Dedifferentiated amniotic fluid mesenchymal stem cell (primary cell): ENCODE data around the gene VAV3.
A peak's percentile ranks its signal among the peaks of the same experiment; 100 is the strongest.

Experiments used
- DNase-seq: peaks from one replicate; pipeline ENCODE4 v3.0.0-alpha.2; 2016; ENCODE audit errors: extremely low spot score

VAV3 gene

DNA sequence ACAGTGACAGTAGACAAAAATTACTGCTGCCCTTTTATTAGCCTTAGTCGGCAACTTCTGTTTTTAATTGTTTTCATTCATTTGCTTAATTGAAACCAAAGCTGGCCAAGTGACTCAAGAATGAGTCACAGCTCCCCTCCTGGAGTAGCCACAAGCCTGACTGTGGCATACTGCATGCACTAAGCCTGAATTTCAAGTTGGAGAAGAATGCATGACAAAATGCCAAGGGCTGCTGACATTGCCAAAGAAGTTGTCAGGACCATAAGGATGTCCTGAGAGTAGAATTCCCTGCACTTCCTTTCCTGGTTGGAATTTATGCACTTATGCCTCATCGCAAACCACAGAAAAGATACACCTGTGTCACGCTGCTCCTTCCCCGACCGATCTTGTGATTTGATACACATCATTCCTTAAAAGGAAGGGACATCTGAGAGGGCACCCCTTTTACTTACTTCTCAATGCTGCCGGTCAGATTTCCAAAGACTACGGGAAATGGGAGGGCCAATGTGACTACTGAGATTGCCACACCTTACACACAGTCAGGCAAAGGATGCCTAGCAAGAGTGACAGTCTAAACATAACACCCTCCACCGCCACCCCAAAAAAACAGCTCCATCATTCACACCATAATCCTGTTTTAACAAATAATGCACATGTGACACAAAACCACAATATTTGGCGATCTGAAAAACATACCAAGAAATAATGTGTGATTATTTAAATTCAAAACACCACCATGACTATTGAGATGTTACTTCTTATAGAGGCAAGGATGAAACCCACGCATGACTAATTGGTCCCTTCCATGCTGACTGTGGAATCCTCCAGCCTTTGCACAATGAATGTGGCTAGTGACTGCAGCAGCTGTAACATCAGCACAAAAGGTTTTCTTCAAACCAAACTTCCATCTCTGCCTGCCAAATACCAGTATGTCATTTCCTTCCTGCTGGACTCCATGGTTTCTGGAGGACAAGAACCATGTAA, 28.2 kb downstream of the VAV3 start:
- peak; percentile 91 for DNase-seq

DNA sequence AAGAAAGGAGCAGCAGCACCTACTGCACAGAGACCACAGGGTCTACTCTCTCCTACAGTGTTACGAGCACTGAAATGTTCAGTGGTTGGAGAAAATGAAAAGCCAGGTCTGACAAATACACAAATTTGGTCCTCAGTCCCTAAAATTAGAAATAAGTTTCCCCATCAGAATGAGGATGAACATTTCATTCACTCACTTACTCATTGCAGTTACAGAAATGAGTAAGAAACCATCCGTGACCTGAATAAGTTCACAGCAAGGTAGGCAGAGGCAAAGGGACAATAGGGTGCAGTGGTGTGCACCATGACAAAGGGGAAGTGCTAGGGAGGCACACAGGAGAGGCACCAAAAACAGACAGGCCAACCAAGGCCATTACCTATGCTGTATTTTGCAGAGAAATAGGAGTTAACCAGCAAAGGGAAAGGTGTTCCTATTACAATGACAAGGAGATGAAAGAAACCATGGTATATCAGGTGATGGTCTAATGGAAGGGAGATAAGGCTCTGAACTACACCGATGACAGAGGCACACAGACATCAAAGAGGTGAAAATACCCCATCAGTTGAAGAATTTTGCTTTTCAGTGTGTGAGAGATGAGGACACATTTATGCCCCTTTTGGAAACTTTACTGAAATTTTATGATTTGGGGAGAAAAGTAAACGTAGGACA, 29.4 kb downstream of the VAV3 start:
- no peak for DNase-seq

DNA sequence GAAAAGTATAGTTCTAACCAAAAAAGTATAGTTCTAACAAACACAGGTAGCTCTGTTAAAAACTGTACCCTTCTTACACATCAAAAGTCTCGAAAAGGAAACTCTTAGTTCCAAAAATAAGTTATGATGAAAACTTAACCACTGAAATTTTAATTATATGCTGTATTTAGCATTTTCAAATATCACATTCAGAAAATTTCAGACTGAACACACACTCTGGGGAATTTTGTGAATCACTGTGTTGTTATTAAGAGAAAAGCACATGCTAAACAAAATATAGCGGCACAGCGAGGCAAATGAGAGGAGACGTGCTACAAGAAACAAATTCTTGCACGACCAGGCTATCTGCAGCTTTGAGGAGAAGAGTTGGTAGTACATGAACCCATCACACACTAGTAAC, 30.4 kb downstream of the VAV3 start:
- no peak for DNase-seq

DNA sequence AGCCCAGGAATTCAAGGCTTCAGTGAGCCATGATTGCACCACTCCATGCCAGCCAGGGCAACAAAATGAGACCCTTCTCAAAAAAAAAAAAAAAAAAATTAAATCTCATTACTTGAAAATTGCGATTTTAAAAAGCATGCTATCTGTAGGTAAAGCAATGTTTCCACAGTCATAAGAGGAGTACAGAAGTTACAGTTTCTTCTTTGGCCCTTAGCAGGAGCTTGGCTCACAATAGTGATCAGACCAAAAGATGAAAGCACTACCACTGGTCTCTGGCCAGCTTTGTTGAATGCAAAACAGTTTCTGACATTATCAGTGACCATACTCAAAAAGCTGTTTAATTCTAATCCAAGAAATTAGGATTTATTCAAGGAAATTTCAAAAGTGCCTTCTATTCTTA, 31.2 kb downstream of the VAV3 start:
- DNase-seq = no peak

DNA sequence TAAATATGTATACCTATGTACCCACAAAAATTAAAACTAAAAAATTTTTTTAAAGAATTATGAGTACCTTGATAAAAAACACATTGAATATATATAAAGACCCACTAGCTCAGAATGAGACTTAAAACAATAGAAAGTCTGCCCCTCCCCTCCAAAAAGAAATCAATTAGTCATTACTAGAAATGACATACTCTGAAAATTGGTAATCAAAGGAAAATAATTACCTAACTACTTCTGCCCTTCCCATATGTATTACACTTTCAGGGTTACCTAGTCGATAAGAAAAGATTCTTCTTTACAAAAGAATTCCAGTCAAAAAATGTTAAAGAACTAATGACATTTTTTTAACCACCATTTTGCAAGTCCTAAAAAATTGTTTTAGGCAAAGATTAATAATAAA, 34.7 kb downstream of the VAV3 start:
- DNase-seq = no peak

DNA sequence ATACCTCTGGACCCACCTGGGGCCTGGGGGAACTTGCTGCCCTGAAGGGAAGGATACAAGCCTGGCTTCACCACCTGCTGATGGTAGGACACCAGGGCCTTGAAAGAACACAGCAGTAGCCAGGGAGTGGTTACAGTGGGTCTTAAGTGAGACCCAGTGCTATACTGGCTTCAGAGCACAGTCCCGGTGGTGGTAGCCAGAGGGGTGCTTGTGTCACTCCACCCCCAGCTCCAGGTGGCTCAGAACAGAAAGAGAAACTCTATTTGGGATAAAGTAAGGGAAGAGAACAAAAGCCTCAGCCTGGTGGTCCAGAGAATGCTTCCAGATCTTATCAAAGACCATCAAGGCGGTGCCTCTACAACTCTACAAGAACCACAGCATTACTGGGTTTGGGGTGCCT, 37.2 kb downstream of the VAV3 start:
- DNase-seq = no peak

DNA sequence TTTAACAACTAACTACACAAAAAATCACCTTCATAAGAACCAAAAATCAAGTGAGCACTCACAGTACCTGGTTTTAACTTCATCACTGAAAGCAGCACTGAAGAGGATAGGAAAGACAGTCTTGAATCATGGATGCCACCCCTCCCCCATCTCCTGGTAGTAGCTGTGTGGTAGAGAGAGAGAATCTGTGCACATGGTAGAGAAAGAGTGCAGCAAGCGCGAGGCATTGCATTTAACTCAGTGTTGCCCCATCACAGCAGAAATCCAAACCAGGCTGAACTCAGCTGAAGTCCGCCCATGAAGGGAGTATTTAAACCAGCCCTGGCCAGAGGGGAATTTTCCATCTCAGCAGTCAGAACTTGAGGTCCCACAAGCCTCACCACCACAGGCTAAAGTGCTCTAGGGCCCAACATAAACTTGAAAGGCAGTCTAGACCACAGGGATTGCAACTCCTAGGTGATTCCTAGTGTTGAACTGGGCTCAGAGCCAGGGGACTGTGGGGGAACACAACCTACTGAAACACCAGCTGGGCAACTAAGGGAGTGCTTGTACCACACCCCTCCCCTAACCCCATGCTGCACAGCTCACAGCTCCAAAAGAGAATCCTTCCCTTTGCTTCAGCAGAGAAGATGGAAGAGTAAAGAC, 38.4 kb downstream of the VAV3 start:
- no peak for DNase-seq

DNA sequence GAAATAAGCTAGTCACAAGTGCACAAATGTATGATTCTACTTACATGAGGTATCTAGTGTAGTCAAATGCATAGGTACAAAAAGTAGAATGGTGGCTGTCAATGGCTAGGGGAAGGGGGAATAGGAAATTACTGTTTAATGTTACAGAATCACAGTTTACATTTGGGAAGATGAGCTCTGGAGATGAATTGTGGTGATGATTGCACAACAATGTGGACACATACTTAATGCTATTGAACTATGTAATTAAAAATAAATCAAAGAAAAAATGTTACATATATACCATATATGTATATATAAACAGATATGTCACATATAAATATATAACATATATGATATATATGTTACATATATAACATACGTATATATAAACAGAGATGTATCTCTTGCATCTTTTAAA, 39.4 kb downstream of the VAV3 start:
- no peak for DNase-seq

DNA sequence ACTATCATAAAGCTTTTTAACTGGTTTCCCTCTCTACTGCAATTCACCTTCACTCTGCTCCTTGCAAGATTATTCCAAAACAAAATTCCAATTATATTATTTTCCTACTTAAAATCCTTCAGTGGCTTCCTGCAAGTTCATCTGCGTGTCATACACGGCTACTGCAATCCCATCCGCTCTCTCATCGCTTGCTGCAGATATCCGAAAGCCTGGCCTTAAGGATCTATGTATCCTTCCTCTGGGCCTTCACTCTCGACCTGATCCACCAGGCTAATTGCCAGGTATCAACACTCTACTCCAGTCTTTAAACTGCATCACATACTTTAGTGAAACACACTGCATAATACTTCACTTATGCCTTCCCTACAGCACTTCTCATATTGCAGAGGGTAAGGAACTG, 44.0 kb downstream of the VAV3 start:
- DNase-seq = no peak

DNA sequence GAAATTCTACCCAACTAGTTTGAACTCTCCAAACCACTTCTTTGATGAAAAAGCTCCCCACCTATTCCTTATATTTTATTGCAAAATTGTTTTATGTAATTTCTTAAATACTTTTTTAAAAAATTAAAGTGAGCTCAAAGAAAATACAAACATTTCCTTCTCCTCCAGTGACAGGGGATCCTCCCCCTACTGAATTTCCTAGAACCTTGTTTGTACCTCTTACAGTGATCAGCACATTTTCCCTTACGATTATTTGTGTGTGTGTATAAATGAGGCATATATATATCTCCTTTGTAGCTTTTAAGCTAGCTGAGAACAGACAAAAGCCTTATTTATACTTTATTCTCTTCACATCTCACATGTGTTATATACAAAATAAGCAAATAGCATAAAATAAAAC, 44.4 kb downstream of the VAV3 start:
- DNase-seq = no peak

DNA sequence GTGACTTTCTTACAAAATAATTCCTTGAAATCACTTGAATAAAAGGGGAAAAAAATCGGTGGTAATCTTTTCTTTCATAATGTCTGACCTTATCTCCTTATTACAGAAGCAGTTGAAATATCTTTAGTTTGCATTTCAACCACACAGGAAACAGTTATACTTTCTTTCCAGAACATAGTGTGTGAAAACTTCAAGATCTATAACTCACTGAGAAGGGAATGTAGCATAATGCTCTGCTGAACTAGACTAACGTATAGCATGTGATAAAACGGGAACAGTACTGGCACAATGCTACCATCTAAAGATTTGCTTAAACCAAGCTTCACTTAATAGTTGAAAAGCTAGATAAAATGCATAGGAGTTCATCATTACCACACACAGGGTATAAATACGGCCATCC, 45.0 kb downstream of the VAV3 start:
- DNase-seq = no peak

DNA sequence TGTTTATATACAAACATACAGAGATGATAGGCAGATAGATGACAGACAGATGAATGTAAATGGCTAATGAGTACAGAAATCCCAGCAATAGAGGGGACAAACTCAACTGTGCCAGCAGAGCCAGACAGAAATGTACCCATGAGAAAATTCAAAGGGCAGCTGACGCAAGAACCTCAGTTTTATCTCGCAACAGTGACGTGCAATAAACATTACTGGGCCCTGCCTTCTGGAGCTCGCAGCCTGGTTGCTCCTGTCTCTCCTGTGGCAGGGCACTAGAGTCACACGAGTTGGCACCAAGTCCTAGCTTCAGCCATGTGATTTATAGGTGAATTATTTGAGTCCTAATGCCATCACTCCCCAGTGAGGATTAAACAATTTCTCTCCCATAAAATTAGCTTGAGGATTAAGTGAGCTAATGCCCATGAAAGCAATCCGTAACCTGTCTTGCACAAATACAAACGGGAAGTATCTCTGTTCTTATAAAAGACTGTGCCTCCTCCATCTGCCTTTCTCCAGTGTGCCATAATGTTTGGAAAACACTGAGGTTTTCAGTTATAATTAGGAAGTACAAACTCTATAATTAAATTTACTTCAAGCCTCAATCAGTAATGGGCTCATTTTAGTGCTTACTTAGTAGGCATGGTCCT, 50.7 kb downstream of the VAV3 start:
- DNase-seq = no peak

DNA sequence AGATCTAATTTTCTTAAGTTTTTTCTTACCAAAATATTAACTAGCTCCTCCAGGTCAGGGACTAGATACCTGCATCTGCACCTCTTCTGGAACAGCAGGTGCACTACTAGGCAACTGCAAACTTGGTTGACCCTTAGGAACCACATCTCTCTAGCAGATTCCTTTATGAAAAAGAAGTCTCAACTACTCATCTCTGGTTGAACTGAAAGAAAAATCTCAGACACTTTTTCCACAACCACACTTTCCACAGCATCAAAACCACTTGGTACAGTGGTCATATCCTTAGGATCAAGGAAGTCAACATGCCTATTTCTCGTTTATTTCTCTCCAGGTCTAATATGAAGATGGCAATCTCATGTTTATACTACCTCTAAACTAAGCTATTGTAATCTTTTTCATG, 52.3 kb downstream of the VAV3 start:
- no peak for DNase-seq

DNA sequence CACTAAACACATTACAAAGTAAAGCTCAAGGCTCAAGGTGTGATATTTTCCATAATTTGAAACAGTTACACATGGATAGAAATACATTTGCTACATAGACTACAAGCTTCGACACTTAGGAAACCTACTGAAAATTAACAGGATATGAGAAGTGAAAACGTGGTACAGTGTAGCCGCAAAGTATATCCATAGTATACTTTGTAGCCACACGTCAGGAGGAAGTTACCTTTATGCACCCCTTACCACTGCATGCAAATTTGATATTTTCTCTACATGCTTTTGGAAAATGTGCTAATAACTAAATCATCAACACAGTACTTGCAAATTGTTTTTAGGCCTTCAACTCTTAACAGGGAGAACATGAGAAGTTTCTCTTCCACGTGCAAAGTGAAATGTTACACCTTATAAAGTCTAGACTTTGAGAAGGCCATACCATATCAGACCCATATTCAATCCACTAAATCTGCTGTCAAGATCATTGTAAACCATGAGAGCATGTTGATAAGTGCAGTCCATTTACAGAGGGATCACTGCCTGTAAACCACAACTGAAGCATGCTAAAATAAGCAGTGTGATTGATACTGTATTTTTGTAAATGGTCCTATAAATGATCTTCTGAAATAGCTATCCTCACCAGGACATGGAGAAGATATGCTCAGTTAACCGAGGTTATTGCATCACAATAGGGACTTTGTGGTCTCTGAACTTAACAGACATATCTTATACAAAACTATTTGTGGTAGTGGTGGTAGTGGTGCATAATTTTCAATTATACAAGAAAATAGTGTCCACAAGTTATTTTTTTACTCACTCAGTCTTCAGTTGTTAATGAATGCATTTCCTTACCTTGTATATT, 64.7 kb downstream of the VAV3 start:
- no peak for DNase-seq

DNA sequence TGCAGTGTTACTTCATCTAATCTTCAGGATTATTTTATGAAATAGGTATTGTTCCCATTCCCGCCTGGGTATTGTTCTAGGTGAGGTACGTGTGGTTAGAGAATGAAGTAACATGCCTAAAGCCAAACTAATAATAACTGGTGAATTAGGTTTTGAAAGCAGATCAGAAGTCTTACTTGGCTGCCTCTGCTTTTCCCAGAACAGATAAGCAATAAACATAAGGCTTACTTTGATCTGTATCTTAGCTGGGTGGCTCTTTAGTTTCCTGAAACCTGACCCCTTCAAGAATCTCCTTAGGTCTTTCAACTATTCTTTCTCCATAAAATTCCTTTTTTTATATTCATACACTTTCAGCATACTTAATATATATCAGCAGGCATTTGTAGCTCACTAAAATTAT, 65.3 kb downstream of the VAV3 start:
- DNase-seq = no peak

DNA sequence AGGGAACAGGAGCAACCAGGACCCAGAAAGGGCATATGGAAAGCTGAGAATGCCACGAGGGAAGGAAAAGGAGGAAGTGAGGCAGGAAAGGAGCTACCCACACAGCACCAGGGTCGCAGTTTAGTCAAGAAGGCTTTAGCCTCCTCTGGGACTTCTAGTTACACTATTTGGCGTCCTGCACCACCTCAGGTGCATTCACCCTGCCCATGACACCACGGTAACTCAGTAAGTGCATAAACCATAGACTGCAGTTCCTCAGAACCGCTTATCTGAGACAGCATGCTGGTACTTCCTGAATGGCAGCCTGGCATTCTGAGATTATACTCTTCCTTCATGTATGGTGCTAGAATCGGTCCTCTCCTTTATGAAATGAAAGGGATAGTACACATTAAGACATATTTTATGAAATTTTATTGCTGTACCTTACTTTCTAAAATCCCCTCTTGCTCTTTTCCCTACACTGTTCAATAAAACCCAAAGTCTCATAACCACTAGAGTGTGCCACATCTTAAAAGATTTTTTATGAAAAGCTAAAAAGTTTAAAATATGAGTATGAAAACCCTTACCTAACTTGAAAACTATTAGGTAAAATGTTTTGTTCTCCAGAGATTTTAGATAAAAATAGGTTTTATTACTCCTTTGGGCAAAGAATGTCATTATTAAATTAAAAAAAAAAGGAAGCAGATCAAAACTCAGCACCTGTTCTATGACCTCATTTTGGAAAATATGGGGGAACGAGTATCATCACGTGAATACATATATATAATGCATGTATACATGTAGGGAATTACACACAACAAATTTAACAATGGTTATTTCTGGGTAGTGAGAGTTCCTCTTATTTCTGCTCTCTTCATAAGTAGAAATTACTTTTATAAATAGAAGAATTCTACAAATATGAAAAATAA, 67.3 kb downstream of the VAV3 start:
- DNase-seq = no peak

DNA sequence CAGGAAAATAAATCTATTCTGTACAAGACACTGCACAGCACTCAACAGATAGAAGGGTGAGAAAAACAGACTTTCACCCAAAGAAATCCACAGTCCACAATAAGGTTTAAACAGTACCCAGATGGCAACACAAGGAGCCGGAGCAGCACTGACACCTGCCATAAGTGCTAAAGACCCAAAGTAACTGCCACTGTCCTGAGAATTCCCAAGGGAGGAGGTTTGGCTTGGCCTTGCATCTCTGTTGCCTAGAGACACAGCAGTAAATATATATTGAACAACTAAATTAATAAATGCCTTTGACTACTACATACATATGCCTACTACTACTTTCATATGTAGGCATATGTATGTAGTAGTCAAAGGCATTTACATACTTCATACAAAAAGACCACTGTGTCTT, 68.0 kb downstream of the VAV3 start:
- DNase-seq = no peak

DNA sequence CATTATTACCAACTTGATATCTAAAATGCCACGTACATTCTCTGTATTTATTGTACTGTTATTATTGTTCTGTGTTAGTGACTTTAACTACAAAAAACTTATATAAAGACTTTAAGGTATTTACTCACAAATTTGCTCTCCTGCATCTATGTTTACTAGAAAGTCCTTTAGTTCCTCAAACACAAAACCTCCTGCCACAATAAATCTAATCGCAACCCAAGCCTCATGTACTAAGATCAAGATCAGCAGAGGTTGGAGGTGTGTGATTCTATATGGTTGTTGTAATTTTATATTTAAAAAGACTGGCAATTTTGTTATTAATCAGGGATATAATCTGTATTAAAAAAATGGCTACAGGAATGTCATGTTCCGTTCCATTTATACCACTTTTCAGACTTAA, 68.6 kb downstream of the VAV3 start:
- no peak for DNase-seq

DNA sequence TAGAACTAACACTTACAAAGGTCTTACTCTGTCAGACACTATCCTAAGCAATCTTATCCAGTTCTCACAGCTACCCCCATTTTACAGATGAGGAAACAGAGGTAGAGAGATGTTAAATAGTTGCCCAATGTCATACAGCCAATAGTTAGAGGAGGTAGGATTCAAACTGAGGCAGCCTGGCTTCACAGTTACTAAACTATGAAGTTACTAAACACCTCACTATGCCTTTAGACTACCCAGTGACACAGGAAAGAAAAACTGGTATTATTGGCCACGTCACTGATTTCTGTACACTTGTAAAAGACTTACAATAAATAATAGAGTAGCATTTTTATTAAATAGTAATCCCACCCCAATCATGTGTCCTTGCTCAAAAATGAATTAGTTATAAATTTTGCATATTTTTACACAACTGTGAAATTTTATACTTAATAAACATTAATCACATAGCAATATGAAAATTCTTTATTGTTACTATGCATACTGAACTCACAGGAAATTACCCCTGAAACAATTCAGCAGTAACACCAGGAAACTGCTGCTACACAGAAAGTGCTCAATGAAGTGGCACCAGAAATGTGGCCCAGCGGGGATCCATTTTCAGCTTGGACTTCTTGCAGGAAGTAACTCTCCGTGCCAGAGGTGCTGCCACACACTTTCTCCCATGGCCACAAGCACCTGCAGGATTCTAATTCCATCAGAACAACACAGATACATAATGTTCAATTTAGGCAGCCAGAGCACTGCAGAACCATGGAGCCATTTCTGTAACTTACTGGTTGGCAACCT, 69.4 kb downstream of the VAV3 start:
- no peak for DNase-seq
